DND-41 (cell line): ENCODE results near the gene SLC23A1.
A peak's percentile ranks its signal among the peaks of the same experiment; 100 is the strongest.

Experiments used
- ATAC-seq: fragments of 200-7000 bp; cut with Tn5 transposase; 3 replicates; pipeline ENCODE4 v1.9.1; 2021; ENCODE audit warnings: low read depth; ENCODE audit not compliant: insufficient read depth
- DNase-seq: peaks from one replicate; pipeline ENCODE4 v3.0.0-alpha.2; 2020
- H2AFZ ChIP-seq: 2 replicates; pipeline ENCODE4 v1.6.0; 2012; ENCODE audit warnings: low read depth, low read length
- H3K27ac ChIP-seq: 2 replicates; pipeline ENCODE4 v1.5.1; 2012; ENCODE audit warnings: low read length, inconsistent platforms
- H3K27me3 ChIP-seq: fragments of 200-600 bp; sonication (generic); 2 replicates; pipeline ENCODE4 v1.6.0; 2012; ENCODE audit warnings: low read length, mild to moderate bottlenecking, inconsistent platforms; ENCODE audit not compliant: insufficient read depth, poor library complexity
- H3K36me3 ChIP-seq: 2 replicates; pipeline ENCODE4 v1.5.1; 2012; ENCODE audit warnings: low read length, inconsistent platforms; ENCODE audit not compliant: insufficient read depth
- H3K4me1 ChIP-seq: 2 replicates; pipeline ENCODE4 v1.5.1; 2012; ENCODE audit warnings: mild to moderate bottlenecking, low read length; ENCODE audit not compliant: insufficient read depth
- H3K4me2 ChIP-seq: 2 replicates; pipeline ENCODE4 v1.6.0; 2012; ENCODE audit warnings: mild to moderate bottlenecking, moderate library complexity, low read length, inconsistent platforms; ENCODE audit not compliant: insufficient read depth
- H3K4me3 ChIP-seq, 2 experiments: fragments of 200-600 bp in 1 of 2; shearing (Covaris generic) in 1 of 2; 2 replicates each; pipeline ENCODE4 v1.5.1; 2012 to 2016; ENCODE audit warnings: inconsistent platforms in 2 of 2, low read length in 2 of 2, mild to moderate bottlenecking in 2 of 2, low read depth in 1 of 2, moderate library complexity in 1 of 2
- H3K79me2 ChIP-seq: 2 replicates; pipeline ENCODE4 v1.6.0; 2012; ENCODE audit warnings: low read length, inconsistent platforms; ENCODE audit not compliant: insufficient read depth
- H3K9ac ChIP-seq: 2 replicates; pipeline ENCODE4 v1.6.0; 2012; ENCODE audit warnings: low read depth, mild to moderate bottlenecking, inconsistent platforms, low read length, moderate library complexity
- H3K9me3 ChIP-seq: 2 replicates; pipeline ENCODE4 v1.5.1; 2012; ENCODE audit warnings: low read length, moderate library complexity, mild to moderate bottlenecking, inconsistent platforms; ENCODE audit not compliant: insufficient read depth, severe bottlenecking
- H4K20me1 ChIP-seq: 2 replicates; pipeline ENCODE4 v1.6.0; 2012; ENCODE audit warnings: low read length; ENCODE audit not compliant: insufficient read depth
- EZH2 ChIP-seq: IDR thresholded peaks from 3 replicates; pipeline ENCODE4 v1.6.1; 2012; ENCODE audit warnings: borderline replicate concordance, low read depth, mild to moderate bottlenecking, moderate library complexity, low read length, inconsistent platforms; ENCODE audit not compliant: severe bottlenecking
- TF ChIP-seq, protein P1 (sequence below): IDR thresholded peaks from 2 replicates; pipeline ENCODE4 v1.5.1; 2012; ENCODE audit warnings: borderline replicate concordance, low read length, moderate library complexity, mild to moderate bottlenecking; ENCODE audit not compliant: poor library complexity, severe bottlenecking; ENCODE audit errors: extremely low read depth

Gene SLC23A1

DNA sequence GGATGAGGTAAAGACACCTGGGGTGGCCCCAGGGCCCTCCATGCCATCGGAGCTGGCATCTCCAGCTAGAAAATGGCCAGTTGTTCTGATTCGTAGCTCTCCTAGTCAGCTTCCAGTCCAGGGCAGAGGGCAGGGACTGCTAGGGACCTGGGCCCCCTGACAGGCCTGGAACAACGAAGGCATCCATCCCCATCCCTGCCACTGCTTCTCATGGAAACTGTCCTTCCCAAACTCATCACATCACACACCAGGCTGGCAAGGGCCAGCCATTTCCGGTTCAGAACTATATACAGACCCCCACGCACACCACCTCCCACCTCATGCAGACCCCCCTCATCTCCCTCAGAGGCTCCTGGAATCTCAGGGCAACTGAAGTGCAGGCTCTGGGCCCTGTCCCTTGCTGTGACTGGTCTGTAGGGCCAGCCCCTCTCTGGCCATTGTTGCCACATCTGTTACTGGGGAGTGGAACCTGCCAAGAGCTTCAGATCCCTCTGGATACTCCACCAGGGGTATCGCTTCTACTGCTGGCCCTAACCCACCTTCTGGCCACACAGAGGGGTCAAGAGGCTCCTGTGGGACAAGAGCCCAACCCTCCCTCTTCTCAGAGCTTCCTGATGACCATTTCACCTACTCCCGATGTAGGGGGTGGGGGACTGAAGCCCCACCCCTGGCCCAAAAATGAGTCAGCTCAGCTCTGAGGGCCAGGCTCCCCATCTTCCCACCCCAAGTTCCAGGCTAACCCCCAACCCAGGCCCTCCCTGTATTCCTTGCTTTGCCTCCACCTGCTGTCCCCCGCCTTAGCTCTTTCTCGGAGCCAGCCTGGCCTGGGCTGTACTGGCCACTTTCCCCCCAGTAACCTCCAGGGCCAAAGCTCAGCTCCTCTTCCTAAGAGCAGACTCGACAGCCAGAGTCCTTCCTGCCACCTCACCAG lies 7.8 kb upstream of the SLC23A1 start:
- H3K27me3 ChIP-seq, result no peaks in the 10 kb centered on the region
- peaks cover 78% of the 10 kb centered on the region for H3K4me1 ChIP-seq
- peak overlapping the region; percentile 70 for H2AFZ ChIP-seq
- H4K20me1 ChIP-seq, result peaks cover 42% of the 10 kb centered on the region
- ATAC-seq (no peak), DNase-seq (no peak)
- peak overlapping the region; percentile 87 for H3K9ac ChIP-seq
- H3K36me3 ChIP-seq, result peaks cover 57% of the 10 kb centered on the region
- H3K4me3 ChIP-seq, result peak overlapping the region; percentile 65 to 75
- H3K27ac ChIP-seq, result peak overlapping the region; percentile 99
- H3K4me2 ChIP-seq, result peak overlapping the region; percentile 96
- no peaks in the 10 kb centered on the region for H3K9me3 ChIP-seq
- TF ChIP-seq, protein P1, sequence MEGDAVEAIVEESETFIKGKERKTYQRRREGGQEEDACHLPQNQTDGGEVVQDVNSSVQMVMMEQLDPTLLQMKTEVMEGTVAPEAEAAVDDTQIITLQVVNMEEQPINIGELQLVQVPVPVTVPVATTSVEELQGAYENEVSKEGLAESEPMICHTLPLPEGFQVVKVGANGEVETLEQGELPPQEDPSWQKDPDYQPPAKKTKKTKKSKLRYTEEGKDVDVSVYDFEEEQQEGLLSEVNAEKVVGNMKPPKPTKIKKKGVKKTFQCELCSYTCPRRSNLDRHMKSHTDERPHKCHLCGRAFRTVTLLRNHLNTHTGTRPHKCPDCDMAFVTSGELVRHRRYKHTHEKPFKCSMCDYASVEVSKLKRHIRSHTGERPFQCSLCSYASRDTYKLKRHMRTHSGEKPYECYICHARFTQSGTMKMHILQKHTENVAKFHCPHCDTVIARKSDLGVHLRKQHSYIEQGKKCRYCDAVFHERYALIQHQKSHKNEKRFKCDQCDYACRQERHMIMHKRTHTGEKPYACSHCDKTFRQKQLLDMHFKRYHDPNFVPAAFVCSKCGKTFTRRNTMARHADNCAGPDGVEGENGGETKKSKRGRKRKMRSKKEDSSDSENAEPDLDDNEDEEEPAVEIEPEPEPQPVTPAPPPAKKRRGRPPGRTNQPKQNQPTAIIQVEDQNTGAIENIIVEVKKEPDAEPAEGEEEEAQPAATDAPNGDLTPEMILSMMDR, result no peak
- no peak for TF ChIP-seq EZH2
- peaks cover 95% of the 10 kb centered on the region for H3K79me2 ChIP-seq

GRCh38 chr5:139389701-139390638 lies 6.9 kb upstream of the SLC23A1 start, which contains the start of gene MZB1:
Gene MZB1 (minus strand): TSS chr5:139389913. CDS start chr5:139389856, 57 bp downstream.
- Histone ChIP-seq H3K9ac (peak within 1 kb of the TSS; percentile 87), H3K4me1 (peaks cover 86% of the 10 kb centered on the region), H3K9me3 (no peaks in the 10 kb centered on the region), H3K4me2 (peak within 1 kb of the TSS; percentile 96), H3K36me3 (peaks cover 49% of the 10 kb centered on the region), H3K27me3 (no peaks in the 10 kb centered on the region), H4K20me1 (peaks cover 33% of the 10 kb centered on the region), H3K4me3 (peak within 1 kb of the TSS; percentile 49 to 65), H2AFZ (no peak within 1 kb of the TSS), H3K27ac (peak within 1 kb of the TSS; percentile 99), H3K79me2 (peaks cover 88% of the 10 kb centered on the region)
- DNase-seq, result peak; percentile 96
- ATAC-seq, result peak; percentile 59
- TF ChIP-seq, protein P1, result peak; percentile 22
- TF ChIP-seq EZH2, result no peak

GRCh38 chr5:139388198-139388821 lies 5.2 kb upstream of the SLC23A1 start:
- H3K4me3 ChIP-seq, result peak overlapping the region; percentile 49 to 65

More at GRCh38 chr5:139388198-139388821, 5.2 kb upstream of the SLC23A1 start:
- peaks cover 32% of the 10 kb centered on the region for H3K36me3 ChIP-seq
- peaks cover 79% of the 10 kb centered on the region for H3K79me2 ChIP-seq
- ATAC-seq, result peak; percentile 41
- DNase-seq, result peak; percentile 97
- no peaks in the 10 kb centered on the region for H3K27me3 ChIP-seq
- H3K27ac ChIP-seq, result peak overlapping the region; percentile 99
- TF ChIP-seq EZH2, result no peak
- TF ChIP-seq, protein P1, result peak; percentile 55
- no peaks in the 10 kb centered on the region for H3K9me3 ChIP-seq
- H3K4me2 ChIP-seq, result peak overlapping the region; percentile 96
- H3K9ac ChIP-seq, result peak overlapping the region; percentile 87
- H3K4me1 ChIP-seq, result peaks cover 90% of the 10 kb centered on the region
- no peak overlapping the region for H2AFZ ChIP-seq
- peaks cover 24% of the 10 kb centered on the region for H4K20me1 ChIP-seq
